ENCODE results near the gene DDB1.

The DDB1 gene

DNA sequence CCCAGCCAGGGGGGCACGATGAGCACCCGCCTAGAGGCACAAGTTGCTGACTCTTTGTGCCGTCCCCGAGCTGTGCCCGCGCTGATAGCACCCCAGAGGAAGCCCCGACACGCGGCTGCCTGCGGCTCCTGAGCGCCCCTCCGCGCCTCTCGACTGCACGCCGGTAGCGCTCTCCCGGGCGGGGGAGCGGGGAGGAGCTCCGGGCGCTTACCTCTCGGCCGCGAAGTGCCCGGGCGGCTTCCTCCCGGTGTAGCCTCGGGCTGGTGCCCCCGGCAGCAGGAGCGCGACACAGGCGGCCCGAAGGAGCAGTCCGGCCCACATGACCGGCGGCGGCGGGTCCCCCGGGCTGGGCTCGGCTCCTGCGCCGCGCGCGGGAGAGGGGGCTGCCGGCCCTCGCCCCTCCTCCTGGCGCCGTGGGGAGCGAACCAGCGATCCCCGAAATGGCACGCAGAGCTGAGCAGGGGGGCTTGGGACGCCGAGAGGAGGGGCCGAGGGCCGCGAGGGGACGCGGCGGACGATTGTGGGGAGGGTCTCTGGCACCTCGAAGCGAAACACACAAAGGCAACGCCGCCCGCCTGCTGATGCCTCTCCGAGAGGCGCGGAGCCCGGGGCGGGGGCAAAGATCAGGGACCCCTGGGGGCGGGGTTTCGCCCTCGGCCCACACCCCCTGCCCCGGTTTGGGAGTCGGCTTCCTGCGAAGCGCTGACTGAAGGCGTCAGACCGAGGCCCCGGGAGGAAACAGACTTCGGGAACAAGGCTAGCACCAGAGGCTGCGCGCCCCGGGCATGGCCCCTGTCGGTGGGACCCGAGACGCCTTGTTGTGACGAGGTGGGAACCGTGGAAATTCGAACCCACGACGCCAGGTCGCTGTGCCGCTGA, 37.9 kb downstream of the DDB1 start, which contains the start of gene VWCE:
Gene VWCE, minus strand, starts transcription at position 600 of the 879 bp plus-strand sequence. Its CDS starts 279 bp downstream, at position 321.
- peak; percentile 81 for DNase-seq

DNA sequence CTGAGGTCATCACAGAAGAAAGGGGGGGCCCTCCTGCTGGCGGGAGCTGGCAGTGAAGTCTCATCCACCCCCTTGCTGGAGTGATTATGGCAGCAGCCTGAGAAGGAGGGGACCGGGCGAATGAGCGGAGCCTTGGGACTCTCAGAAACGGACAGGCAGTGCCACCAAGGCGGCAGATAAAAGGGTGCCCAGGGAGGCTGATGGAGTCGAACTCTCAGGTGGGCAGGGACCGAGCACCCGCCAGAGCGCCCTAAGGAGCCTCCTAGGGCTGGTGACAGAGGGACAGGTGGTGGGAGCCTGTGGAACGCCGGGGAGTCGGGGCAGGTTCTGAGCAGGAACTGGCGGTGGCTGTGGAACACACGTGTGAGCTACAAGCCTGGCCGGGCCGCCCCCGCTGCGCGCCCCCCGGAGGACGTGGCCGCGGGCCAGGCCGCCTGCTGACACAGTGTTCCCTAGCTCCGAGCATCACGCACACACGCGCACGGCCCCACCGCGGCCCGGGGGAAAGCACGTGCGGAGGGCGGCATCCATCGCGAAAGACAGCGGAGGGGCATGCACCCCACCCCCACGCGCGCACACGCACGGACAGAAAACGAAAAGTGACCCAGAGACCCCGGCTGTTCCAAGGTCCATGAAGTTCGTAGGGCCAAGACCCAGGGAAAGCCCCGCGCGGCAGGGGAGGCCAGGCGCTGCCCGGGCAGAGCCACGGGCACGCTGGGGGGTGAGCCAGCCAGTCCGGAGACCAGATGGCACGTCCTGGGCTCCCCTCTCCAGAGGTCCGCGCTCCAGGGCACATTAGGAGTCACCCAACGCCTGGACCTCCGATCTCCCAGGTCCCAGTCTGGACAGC, 38.8 kb downstream of the DDB1 start:
- DNase-seq, result peak; percentile 81

- DNase-seq, result no peak
These were observed 40.5 kb downstream of the DDB1 start for GRCh38 chr11:61292356-61292755.

DNA sequence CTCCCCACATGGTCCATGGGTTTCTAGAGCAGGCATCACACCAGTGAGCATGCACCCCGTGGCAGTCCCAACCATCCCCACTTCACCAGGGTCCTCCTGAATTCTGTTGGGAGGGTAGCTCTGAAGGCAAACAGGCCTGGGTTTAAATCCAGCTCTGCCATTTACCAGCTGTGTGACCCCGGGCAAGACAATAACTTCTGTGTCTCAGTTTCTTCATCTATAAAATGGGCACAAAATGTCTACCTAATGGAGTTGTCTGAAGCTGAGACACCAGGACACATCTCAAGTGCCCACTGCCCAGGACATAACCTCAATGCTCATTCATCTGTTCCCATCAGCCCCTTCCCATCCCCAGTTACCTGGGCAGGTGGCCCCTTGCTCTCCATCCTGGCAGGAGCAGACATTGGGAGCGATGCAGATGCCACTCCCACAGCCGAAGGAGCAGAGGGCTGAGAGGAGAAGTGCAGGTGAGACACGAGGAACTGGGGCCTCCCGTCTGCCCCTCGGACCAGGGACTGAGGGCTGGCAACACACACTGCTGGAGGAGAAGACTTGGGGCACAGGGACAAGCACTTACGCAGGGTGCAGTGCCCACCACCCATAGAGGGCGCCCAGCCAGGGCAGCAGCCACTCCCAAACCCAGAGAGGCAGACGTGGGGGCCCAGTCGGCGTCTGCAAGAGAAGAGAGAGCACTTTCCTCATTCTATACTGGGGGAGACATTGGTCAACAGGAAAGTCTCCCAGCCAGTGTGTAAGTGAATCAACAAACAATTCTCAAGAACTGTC, 41.8 kb downstream of the DDB1 start:
- no peak for DNase-seq

DNA sequence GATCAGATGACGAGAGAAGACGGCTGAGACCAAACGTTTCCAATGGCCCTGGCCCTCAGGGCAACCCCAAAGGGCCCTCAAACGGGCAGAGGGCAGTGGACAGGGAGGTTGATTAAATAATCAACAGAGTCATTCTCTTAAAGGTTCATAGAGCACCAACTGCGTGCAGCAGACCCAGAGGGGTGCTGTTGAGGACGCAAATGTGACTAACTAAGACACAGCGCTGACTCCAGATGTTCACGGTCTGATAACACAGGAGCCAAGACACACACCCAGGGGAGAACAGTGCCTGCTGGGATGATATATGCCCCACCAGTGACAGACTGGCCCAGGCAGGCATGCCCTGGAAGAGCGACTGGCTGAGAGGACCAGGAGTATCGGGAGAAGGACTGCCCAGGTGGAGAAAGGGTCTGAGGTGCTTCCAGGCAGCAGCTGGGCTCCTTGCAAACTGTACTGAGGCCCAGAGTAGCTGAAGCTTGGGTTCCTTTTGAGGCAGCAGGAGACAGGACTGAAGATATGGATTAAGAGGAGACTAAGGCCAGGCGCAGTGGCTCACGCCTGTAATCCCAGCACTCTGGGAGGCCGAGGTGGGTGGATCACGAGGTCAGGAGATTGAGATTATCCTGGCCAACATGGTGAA, 45.4 kb downstream of the DDB1 start:
- no peak for DNase-seq

DNA sequence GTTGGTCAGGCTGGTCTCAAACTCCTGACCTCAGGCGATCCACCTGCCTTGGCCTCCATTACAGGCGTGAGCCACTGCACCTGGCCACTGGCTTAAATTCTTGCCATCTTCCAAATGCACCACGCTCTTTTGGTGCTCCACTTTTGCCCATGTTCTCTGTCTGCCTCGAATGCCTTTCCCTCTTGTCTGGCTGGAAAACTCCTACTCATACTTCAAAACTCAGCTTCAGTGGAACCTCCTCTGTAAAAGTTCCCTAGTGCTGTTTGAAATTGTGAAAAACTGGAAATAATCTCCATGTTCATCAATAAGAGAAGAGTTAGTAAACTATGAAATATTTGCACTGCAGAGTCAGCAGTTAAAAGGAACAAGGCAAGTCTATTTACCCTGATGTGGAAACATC, 49.3 kb downstream of the DDB1 start:
- no peak for DNase-seq

DNA sequence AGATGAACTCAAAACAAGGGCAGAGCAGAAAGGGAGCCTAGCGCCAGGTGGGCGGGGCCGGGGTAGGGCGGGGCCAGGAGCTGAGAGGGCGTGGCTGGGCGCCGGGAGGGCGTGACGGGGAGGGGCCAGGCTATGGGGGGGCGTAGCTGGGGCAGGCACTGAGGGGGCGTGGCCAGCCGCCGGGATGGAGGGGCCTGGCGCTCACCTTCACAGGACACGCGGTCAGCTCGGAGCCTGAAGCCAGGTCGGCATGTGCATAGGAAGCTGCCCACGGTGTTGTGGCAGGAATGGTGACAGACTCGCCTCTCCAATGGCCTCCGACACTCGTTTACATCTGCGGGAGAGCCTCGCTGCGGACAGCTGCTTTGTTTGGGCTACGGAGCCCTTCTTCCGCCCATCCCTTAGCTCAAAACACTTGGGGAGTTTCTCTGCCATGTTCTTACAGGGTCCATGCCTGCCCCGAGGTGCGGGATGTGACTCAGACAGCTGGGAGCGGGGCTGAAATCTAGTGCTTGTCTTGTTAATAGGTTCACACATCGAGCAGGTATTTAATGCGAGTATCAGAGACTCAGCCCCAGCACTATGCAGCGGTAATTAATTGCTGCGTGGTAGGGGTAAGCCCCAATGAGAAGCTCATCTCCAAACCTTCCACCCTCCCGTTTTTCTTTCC, 51.2 kb downstream of the DDB1 start:
- no peak for DNase-seq

DNA sequence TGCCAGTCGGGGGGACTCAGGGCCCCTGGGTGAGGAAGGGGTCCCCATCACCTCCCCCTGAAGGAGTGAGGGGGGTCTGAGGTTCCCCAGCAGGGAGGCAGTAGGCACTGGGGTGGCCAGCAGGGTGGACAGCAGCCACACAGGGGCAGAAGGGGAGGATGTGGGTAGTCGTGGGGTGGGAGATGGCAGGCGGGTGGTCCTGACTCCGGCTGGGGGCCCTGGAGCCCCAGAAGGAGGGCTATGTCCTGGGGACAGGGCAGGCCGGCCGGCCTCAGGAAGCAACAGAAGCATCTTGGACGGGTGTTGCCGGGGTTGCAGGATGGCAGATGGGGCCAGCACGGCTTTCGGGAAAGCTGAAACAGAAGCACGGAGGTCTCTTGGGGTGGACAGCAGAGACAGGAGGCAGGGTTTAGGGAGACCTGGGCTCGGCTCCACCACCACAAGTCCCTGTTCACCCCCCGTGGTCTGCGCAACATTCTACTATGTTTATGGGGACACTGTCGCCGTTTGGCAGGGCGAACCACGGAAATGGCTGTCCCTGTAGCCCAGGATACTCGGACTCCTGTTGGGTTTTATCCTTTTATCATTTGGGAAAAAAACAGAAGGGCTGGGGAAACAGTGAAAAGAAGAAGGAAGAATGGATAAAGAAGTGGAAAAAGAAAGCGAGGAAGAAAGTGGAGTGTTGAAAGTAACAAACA, 51.9 kb downstream of the DDB1 start:
- DNase-seq, result no peak

- peak; percentile 34 for DNase-seq
These were observed 52.8 kb downstream of the DDB1 start for GRCh38 chr11:61279934-61280659.

DNA sequence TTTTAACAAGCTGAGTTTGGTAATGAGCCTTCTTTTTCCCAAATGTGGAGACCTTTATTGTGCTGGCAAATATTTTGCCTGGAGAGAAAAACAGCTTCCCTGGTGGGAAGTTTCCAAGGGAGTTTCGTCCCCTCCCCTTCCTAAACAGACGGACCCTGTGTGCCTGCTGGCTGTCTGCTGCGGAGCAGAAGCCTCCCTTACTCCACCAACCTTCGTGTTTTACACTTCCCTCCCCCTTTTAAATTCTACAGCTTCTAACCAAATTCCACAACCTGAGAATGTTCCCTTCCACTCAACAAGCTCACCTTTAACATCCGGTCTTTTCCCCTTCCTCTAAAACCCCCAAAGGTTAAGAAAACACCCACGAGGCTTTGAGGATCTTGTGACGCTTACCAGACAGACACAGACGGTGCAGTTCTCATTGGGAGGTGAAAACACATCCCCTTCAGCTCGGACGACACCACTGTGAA, 54.9 kb downstream of the DDB1 start:
- DNase-seq, result no peak

GRCh38 chr11:61277186-61278000, 55.5 kb downstream of the DDB1 start:
- DNase-seq, result no peak

- no peak for DNase-seq
These were observed 57.7 kb downstream of the DDB1 start for GRCh38 chr11:61275191-61275590.

DNA sequence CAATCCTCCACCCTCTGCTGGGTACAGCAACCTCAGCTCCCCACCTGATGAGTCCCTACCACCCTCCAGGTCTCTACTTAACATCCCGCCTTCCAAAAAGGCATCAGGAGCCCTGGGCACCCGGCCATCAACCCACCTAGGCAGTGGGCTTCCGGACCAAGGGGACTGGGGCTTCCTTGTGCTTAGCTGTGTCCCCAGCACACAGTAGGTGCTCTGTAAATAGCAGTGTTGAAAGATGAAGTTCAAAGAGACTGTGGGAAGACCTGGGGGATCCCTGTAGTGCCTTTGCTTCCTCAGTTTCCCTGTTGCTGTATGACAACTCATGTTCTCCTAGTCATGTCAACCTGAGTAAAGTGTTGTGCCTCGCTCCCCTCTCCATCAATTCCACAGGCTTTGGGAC, 58.8 kb downstream of the DDB1 start:
- no peak for DNase-seq

GRCh38 chr11:61273178-61274078, 59.5 kb downstream of the DDB1 start:
- peak; percentile 46 for DNase-seq

DNA sequence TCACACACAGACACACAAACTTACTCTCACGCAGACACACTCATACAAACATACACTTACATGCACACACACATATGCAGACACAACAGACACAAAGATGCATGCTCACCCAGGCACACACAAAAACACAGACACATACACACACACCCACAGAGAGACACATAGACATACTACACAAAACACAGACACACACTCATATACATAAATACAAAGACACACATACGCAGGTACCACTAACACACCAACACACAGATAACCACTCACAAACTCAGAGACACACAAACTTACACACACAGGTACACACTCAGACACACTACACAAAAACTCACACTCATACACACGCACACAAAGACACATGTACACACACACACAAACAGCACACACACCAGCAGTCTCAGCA, 60.2 kb downstream of the DDB1 start:
- no peak for DNase-seq

DNA sequence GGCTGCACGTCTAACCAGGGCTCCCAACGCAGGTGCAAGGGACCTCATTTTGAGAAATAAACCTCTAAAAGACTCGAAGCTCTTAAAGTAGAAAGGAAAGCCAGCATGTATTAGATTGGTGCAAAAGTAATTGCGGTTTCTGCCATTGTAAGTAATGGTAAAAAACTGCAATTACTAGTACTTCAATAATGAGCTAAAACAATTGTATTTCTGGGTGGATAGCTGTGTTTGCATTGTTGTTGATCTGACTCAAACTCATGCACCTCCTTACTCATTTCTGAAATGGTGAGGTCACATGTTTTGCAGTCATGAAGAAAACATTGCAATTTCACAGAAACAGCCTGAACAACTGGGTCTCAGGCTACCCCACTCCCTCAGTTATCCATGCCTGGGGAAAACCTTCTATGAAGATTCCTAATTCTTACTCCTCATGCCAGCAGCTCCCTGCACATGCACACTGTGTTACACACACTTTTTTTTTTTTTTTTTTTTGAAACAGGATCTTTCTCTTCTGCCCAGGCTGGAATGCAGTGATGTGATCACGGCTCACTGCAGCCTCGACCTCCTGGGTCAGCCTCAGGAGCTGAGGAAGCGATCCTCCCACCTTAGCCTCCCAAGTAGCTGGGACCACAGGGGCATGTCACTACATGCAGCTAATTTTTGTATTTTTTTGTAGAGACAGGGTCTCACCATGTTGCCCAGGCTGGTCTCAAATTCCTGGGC, 62.4 kb downstream of the DDB1 start:
- DNase-seq, result no peak

DNA sequence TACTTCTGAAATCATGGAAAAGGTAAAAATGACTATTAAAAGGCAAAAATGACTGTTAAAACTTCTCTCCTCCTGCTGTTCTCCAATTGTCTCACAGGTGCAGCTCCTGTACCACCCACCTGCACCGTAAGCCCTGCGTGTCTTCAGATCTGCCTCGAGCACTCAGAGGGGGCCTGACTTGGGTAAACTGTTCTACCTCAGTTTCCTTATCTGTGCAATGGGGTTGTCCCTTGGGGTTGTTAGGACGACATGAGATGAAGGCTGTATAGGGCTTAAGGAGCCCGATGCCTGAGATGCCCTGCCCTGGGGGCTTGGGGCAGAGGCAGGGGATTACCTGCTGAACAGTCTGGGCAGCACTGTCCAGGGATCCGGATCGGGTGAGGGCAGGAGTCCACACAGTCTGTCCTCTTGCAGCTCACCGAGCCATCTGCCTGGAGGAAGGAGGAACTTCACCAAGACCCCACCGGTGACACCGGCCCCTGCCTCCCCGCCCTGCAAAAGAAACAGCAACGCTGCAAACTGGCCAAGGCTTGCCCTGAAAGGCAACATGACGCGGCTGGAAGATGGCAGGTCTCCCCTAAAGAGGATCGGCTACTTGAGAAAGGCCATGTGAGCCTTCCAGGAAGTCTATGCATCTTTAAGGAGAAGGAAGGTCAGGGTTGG, 64.2 kb downstream of the DDB1 start:
- DNase-seq, result no peak

Data from NCI-H1092 treated with DMSO at 0.1 percent for 48 hours (cell line).